Liver (tissue), 3 donors: ENCODE data around the gene SLBP.

Source experiments
- EGR1 ChIP-seq, 2 donors: IDR thresholded peaks; 2 replicates each; pipeline ENCODE4 v1.6.1; 2016 to 2018; ENCODE audit warnings: antibody characterized with exemption in 2 of 2, low read depth in 2 of 2
- HNF4G ChIP-seq: IDR thresholded peaks from 2 replicates; pipeline ENCODE4 v1.6.1; 2016; ENCODE audit warnings: antibody characterized with exemption
- NR2F2 ChIP-seq: IDR thresholded peaks from 2 replicates; pipeline ENCODE4 v1.6.1; 2016; ENCODE audit warnings: antibody characterized with exemption
- RAD21 ChIP-seq, 2 donors: IDR thresholded peaks; 2 replicates each; pipeline ENCODE4 v1.6.1; 2016; ENCODE audit warnings: antibody characterized with exemption in 2 of 2, mild to moderate bottlenecking in 2 of 2
- RXRA ChIP-seq, 2 donors: IDR thresholded peaks; 2 replicates each; pipeline ENCODE4 v1.6.1; 2017 to 2018; ENCODE audit warnings: antibody characterized with exemption in 2 of 2, mild to moderate bottlenecking in 1 of 2
- SP1 ChIP-seq: IDR thresholded peaks from 2 replicates; pipeline ENCODE4 v1.6.1; 2018; ENCODE audit warnings: antibody characterized with exemption, mild to moderate bottlenecking
- TAF1 ChIP-seq: conservative IDR thresholded peaks from 2 replicates; pipeline ENCODE4 v1.6.1; 2016; ENCODE audit warnings: antibody characterized with exemption, mild to moderate bottlenecking
- YY1 ChIP-seq: IDR thresholded peaks from 2 replicates; pipeline ENCODE4 v1.6.1; 2016; ENCODE audit warnings: antibody characterized with exemption, mild to moderate bottlenecking
- TF ChIP-seq, protein P1 (sequence below): fragments of 150-350 bp; IDR thresholded peaks from 2 replicates; pipeline ENCODE4 v1.5.1; 2017; ENCODE audit warnings: improper control_type of control experiment, low read depth, low read length; ENCODE audit not compliant: missing input control
- TF ChIP-seq, protein P2 (sequence below): IDR thresholded peaks from 2 replicates; pipeline ENCODE4 v1.6.1; 2016; ENCODE audit warnings: antibody characterized with exemption
- TF ChIP-seq, protein P3 (sequence below): IDR thresholded peaks from 2 replicates; pipeline ENCODE4 v1.6.1; 2016; ENCODE audit warnings: antibody characterized with exemption
- TF ChIP-seq, protein P4 (sequence below): IDR thresholded peaks from 2 replicates; pipeline ENCODE4 v1.6.1; 2016; ENCODE audit warnings: antibody characterized with exemption, mild to moderate bottlenecking
- TF ChIP-seq, protein P5 (sequence below): IDR thresholded peaks from 2 replicates; pipeline ENCODE4 v1.6.1; 2016; ENCODE audit warnings: antibody characterized with exemption
- donor health status: healthy.
- donor health status: healthy.

DNA sequence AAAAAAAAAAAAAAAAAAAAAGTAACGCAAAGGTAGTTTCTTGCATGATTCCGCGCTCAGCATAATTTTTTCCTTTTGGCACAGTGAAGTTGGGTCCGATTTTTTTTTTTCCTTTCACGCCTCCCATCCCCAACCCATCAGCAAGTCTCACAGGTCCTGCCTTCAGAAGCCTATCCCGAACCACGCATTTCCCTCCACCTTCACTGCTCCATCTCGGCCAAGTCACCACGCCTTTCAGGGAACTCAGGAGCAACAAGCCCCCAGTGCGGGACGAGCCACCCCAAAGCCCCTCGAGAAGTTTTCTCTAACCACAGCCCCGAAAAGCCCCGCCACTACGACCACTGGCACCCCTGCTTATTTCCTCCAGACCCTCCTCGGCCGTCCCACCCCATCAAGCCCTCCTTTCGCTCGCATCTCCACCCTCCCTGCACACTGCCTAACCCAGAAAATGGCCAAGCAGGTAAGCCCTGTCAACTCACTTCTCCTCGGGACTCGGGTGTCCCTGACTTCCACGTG, 1.0 kb downstream of the SLBP start:
- TF ChIP-seq, protein P1, sequence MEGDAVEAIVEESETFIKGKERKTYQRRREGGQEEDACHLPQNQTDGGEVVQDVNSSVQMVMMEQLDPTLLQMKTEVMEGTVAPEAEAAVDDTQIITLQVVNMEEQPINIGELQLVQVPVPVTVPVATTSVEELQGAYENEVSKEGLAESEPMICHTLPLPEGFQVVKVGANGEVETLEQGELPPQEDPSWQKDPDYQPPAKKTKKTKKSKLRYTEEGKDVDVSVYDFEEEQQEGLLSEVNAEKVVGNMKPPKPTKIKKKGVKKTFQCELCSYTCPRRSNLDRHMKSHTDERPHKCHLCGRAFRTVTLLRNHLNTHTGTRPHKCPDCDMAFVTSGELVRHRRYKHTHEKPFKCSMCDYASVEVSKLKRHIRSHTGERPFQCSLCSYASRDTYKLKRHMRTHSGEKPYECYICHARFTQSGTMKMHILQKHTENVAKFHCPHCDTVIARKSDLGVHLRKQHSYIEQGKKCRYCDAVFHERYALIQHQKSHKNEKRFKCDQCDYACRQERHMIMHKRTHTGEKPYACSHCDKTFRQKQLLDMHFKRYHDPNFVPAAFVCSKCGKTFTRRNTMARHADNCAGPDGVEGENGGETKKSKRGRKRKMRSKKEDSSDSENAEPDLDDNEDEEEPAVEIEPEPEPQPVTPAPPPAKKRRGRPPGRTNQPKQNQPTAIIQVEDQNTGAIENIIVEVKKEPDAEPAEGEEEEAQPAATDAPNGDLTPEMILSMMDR: no peak
- no peak for TF ChIP-seq YY1
- TF ChIP-seq, protein P2, sequence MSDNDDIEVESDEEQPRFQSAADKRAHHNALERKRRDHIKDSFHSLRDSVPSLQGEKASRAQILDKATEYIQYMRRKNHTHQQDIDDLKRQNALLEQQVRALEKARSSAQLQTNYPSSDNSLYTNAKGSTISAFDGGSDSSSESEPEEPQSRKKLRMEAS: no peak
- TF ChIP-seq RAD21 (IDR thresholded peaks at IDR 0.05): no peak
- no peak for TF ChIP-seq SP1
- TF ChIP-seq, protein P3, sequence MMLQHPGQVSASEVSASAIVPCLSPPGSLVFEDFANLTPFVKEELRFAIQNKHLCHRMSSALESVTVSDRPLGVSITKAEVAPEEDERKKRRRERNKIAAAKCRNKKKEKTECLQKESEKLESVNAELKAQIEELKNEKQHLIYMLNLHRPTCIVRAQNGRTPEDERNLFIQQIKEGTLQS: no peak
- no peak for TF ChIP-seq HNF4G
- no peak for TF ChIP-seq EGR1 (IDR thresholded peaks at IDR 0.05; ENCODE audit: low read depth in 2 of 2)
- TF ChIP-seq, protein P4, sequence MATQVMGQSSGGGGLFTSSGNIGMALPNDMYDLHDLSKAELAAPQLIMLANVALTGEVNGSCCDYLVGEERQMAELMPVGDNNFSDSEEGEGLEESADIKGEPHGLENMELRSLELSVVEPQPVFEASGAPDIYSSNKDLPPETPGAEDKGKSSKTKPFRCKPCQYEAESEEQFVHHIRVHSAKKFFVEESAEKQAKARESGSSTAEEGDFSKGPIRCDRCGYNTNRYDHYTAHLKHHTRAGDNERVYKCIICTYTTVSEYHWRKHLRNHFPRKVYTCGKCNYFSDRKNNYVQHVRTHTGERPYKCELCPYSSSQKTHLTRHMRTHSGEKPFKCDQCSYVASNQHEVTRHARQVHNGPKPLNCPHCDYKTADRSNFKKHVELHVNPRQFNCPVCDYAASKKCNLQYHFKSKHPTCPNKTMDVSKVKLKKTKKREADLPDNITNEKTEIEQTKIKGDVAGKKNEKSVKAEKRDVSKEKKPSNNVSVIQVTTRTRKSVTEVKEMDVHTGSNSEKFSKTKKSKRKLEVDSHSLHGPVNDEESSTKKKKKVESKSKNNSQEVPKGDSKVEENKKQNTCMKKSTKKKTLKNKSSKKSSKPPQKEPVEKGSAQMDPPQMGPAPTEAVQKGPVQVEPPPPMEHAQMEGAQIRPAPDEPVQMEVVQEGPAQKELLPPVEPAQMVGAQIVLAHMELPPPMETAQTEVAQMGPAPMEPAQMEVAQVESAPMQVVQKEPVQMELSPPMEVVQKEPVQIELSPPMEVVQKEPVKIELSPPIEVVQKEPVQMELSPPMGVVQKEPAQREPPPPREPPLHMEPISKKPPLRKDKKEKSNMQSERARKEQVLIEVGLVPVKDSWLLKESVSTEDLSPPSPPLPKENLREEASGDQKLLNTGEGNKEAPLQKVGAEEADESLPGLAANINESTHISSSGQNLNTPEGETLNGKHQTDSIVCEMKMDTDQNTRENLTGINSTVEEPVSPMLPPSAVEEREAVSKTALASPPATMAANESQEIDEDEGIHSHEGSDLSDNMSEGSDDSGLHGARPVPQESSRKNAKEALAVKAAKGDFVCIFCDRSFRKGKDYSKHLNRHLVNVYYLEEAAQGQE: no peak
- TF ChIP-seq, protein P5, sequence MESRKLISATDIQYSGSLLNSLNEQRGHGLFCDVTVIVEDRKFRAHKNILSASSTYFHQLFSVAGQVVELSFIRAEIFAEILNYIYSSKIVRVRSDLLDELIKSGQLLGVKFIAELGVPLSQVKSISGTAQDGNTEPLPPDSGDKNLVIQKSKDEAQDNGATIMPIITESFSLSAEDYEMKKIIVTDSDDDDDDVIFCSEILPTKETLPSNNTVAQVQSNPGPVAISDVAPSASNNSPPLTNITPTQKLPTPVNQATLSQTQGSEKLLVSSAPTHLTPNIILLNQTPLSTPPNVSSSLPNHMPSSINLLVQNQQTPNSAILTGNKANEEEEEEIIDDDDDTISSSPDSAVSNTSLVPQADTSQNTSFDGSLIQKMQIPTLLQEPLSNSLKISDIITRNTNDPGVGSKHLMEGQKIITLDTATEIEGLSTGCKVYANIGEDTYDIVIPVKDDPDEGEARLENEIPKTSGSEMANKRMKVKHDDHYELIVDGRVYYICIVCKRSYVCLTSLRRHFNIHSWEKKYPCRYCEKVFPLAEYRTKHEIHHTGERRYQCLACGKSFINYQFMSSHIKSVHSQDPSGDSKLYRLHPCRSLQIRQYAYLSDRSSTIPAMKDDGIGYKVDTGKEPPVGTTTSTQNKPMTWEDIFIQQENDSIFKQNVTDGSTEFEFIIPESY: no peak
- TF ChIP-seq RXRA (IDR thresholded peaks at IDR 0.05): no peak
- no peak for TF ChIP-seq TAF1
- no peak for TF ChIP-seq NR2F2
